ENCODE measurements around the gene NRXN3.

The NRXN3 gene

GRCh38 chr14:78849952-78850351, 679.8 kb downstream of the NRXN3 start:
- no peak for DNase-seq

DNA sequence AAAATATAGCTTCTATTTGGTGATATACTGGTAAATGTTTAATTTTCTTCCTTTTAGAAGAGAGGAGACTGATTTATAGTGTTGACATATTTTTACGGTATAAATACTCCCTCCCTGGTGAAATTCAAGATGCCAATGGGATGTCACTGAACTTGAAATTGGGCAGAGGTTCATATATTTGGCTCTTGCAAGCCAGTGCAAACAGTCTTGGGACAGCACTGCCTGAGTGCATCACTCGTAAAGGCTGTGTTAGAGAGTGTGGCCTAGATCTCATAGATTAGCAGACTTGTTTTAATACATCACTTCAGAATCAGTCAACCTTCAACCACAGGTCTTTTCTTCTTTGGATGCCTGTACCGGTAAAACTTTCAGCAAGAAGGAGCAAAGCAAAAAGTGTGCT, 681.0 kb downstream of the NRXN3 start:
- no peak for DNase-seq

DNA sequence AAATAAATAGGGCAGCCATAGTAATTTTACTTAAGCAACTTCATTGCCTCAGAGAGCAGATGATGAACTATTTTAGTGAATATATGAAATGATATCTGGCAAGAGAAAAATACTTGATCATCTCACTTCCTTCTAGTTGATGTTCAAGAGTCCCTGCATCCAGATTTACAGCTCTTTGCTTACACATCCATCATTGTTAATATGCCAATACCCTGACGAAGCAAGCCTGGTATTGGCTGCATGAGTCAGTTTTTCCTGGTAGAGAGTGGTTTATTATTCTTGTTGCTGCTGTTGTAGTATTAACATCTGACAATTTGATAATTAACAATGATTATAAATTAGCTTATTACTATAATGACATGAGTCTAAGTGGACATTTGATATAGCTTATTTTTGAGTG, 681.9 kb downstream of the NRXN3 start:
- DNase-seq, result no peak

GRCh38 chr14:78857974-78858373, 687.8 kb downstream of the NRXN3 start:
- DNase-seq, result no peak

GRCh38 chr14:78863143-78863542, 693.0 kb downstream of the NRXN3 start:
- DNase-seq, result no peak

DNA sequence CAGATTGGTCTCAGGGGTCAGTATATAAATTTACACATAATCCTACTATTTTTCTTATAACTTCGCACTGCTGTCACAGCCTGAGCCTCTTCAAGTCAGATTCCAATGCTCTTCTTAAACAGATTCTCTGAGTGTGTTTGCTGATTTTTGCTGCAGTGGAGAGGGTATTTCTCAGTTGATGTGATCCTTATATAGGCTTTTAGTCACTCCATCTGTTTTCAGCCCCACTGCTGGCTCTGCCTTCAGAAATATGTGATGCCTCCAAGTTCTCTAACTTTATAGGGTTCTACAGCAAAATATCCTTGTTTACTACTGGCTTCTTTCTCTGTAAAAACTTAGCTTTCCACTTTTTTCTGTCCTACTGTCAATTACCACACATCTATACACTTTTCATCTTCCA, 702.7 kb downstream of the NRXN3 start:
- no peak for DNase-seq

- DNase-seq, result no peak
Measured at GRCh38 chr14:78873581-78873980, 703.4 kb downstream of the NRXN3 start.

DNA sequence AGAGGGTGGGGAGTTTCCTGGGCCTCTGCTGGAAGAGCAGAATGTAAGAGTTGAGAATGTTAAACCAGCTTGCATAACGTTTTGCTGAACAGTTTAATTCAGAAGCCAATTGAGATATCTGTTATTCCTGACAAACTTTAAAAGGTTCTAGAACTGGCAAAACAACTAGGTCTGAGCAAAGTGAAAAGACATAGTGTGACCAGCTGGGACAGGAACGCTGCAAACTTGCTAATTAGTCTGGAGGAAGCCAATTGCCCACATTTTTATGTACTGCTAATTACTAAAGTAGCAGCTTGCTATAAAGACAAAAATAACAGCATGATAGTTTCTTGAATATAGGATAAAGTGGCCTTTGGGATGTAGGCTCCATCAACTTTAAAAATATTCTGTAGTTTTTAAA, 704.9 kb downstream of the NRXN3 start:
- no peak for DNase-seq

- DNase-seq, result no peak
Measured at GRCh38 chr14:78885884-78886283, 715.7 kb downstream of the NRXN3 start.

DNA sequence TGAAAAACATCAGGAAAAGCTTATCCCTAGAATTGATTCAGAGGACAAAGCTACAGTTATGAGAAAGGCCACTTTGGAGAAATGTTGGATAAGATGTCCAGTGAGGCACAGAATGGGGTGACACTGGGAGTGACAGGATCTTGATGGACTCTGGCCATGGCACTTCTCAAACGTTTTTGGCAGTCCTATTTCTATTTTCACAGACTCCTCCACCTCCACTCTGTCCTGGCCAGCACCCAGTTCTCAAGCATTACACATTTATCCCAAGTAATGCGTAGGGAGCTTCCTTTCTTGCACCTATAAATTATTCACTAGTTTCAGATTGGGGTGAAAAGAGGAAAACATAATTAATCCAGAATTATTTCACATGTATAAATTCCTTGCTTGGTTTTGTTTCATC, 727.3 kb downstream of the NRXN3 start:
- no peak for DNase-seq

DNA sequence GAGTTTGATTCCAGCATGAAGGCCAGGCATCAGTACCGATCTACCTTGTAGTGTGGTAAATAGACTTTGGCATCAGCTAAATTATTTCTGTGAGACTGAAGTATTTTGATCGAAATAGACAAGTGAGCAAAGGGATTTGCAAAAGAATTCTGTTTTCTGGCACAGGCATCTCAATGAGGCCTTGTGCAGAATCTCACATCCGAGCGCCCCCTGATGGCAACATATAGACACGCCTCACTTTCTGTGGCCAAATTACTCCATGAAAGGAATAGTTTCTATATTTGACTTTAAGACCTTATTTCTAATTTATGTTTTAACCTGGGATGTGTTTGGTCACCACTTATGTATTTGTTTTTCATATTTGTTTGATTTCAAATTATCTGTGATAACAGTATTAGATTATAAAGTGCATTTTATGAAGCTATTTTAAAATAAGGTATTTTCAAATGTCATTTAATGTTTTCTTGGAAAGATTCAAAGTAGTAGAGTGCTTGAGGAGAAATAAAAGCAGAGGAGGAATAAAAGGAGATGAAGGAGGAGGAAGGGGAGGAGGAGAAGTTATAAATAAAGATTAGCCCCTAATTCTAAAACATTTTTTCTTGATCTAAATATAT, 731.9 kb downstream of the NRXN3 start:
- no peak for DNase-seq

DNA sequence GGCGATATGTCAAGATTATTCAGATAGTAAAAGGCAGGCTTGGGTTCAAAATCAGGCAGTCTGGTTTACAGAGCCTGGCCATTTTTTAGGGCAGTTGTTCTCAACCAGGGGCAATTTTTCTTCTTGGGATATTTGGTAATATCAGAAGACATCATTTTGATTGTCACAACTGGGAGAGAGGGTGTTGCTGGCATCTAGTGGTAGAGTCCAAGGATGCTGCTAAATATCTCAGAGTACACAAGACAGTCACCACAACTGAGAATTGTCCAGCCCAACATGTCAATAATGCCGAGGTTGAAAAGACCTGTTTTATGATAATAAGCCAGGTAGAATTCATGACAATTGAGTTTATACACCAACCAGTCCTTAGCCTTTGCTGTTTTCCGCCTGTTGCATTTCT, 733.9 kb downstream of the NRXN3 start:
- DNase-seq, result no peak

DNA sequence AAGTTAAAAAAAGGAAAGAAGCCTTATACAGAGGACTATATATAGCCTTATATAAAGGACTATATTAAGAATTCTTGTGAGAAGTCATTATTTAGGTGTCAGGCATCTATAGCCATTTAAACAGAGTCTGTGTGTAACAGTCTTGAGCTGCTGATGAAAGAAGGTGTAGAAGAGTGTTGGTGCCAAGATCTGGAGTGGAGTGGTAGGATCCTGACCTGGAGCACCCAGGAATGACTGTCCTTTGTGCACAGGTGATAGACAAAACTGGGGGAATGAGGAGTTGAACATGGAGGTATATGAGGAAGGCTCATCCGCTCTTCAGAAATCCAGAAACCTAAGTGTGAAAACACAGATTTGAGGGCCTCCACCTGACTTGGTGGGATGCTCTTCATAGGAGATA, 747.3 kb downstream of the NRXN3 start:
- no peak for DNase-seq

- DNase-seq, result no peak
Measured at GRCh38 chr14:78921856-78922255, 751.7 kb downstream of the NRXN3 start.

DNA sequence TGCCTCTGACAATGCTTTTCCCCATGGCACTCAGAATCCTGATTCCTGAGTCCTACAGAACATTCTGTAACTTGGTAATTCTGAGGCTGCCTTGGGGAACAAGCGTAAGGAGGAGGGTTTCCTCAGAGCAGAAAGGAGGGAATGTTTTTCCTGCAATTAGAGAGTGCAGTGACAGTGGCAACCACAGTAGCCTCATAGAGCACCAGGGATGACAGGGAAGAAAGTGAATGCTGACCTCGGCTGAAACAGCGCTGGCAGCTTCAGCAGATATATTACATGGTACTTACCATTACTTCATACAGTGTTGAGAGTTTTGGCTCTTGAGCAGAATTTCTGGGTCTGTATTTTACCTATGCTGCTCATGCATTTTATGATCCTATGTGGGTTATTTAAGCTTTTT, 757.1 kb downstream of the NRXN3 start:
- DNase-seq, result no peak

DNA sequence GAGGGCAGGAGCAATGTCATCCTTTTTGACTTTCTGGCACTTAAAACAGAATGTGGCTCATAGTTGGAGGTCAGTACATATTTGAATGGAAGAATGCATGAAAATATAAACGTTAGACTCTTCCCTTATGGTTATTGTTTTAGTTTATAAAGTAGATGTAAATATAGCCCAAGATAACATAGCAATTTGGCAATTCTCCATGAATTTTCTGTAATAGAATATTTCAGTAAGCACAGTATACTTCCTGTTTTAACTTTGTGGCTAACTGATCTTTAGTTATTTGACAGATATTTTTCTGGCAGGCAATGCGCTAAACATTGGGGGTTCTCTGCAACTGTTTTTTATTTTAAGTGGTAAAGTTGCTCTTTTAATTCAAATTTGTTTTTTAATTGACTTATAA, 763.0 kb downstream of the NRXN3 start:
- DNase-seq, result no peak

DNA sequence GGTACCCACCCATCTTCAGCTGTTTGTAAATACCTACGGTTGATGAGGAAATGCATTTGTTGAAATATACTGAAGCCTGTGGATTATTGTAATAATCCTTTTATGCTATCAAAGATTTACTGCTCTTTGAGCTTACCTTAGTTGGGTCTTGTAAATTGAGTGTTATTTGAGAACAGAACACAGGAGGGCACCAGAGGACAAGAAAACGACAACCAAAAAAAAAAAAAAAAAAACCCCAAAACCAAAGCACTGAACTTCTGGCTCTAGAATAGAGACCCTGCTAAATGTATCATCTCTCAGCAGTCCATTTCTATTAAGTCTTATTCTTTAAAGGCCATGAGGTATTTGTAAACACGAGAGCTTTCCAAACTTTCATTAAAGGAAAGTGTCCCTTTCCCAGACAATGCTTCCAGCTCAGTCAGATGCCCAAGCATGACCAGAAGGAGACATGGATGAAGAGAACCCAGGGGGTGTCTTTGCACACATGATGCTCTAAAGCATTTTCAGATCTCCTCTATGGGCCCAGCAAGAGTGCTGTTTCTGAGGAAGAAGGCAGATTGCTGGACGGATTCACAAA, 763.9 kb downstream of the NRXN3 start:
- DNase-seq, result no peak

DNA sequence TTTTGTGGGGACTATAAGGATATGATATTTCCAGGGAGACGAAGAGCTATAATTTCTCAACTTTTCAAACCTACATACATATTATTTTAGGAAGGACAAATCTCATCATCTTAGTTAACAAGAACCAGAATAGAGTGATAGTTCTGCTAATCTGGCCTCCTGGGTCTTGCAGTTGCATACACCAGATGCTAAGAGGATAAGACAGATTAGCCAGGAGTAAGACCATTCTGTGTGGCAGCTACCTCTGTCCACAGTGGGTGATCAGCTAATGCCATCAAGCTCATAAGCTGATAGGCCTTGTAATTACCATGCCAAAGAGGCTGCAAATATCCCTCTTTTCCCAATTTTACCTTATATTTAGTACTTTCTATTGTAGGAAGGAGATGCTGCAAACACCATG, 776.8 kb downstream of the NRXN3 start:
- DNase-seq, result no peak

- no peak for DNase-seq
Measured at GRCh38 chr14:78947681-78948080, 777.5 kb downstream of the NRXN3 start.

DNA sequence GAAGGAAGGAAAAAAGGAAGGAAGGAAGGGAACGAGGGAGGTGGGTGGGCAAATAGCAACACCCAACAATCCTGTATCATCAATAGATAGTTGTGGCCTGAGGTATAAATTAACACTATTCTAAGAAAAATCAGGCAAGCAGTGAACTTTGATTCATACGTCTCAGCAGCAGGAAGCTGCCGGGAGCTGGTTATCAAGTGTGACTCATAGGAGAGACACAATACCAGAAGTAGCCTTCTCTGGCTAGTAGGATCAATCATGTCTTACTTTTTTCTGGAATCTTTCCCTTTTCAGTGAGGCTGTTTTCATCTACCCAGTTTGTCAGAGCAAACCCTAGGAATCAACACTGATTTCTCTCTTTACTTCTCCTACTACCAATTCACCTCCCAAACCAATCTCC, 780.5 kb downstream of the NRXN3 start:
- no peak for DNase-seq

- no peak for DNase-seq
Measured at GRCh38 chr14:78951602-78952001, 781.4 kb downstream of the NRXN3 start.

DNA sequence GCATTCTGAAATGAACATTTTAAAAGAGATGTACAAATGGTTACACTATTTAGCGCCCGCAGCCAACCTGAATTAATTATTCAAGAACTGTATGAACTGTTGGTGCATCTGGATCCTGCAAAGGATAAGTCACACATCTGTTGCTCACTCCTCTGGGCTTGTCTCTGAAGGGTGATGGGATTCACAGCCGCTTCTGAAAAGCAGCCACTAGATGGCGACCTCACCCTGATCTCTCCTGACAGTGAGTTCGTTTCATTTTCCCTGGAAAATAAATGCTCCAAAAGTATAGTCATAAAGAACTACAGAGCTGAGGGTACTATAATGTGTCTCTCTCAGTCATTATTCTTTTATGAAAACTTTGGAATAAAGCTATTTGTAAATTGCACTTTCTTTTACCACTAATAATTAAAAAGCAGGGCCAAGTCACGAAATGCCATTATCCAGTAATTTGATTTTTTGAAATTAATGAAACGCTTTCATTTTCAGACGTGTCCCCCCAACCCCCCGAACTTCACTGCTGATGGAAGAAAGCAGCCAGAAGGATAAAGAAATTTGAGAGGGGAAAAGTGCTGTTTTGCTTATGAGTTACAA, 789.6 kb downstream of the NRXN3 start:
- DNase-seq, result peak; percentile 41

- no peak for DNase-seq
Measured at GRCh38 chr14:78967111-78967809, 797.1 kb downstream of the NRXN3 start.

DNA sequence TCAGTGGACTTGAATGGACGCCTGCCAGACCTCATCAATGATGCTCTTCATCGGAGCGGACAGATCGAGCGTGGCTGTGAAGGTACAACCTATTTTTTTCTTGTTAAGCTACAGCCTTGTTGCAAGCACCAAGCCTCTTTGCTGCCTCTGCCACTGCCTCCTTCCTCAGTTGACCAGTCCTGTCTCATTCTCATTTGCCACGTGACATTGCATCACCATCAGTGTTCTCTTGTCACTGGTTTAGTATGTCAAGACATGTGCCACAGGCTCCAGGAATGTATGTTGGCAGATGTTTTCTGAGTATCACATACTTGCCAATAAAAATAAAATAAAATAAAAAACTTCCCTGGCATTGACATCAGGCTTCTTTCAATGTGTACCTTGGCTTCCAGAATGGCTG, 798.1 kb downstream of the NRXN3 start:
- DNase-seq, result no peak

All from CD4-positive, alpha-beta T cell treated with Interleukin-10 for 1 hour (primary cell).